ENCODE data around the gene TNFSF8. TPM values are rescaled to one million over a fixed set of nuclear protein-coding genes. Genes with fewer than 3 reads are reported as not detected.

The TNFSF8 gene
- total and polyA plus RNA-seq, 2 donors (not counting 3 experiments of a cell fraction or from before 2014, with no cell fraction given) = not detected

DNA sequence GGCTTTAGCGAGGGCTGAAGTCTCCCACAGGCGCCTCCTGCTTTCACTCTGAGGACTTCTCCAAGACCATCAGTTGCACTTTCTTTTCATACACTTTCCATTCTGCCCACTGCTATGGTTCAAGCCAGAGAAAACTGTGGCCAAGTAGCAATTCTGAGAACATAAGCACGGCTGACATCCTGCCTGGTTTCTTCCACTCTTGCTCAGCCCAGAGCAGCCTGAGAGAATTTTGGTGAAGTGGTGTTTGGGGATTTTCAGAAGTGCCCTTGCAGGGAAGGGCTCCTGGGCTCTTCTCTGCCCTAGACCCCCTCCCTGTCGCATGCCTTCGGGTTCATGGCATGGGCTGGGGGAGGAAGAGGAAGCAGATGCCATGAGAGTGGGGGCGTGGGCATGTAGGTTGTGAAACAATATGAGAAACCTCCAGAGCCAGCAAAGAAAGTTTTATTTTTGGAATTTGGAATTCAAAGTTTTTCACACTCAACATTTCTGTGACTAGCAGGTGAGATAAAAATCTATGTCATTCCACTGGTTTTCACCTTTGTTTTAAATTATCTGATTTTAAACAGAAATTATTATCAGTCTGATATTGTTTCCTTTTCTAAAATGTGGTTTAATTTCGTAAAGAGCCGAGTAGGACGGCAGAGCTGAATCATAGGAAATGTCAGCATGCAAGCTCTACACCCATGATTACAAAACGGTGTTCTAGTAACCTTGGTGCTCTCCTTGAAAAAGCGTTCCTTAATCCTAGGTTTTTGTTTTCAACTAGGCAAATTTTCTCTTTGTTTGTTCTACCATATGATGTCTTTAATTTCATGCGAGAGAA, 27.8 kb upstream of the TNFSF8 start:
- Histone ChIP-seq H3K4me1 (ENCODE audit: control insufficient read depth, extremely low read depth, insufficient read depth, low read length) (no peaks in the 10 kb centered on the region), H3K9me1 (replicated peaks; ENCODE audit: control insufficient read depth, extremely low read depth, insufficient read depth, low read length) (no peaks in the 10 kb centered on the region), H3K4me3 (replicated peaks in 1 of 3; ENCODE audit: insufficient read depth in 1 of 3, low read depth in 1 of 3, low read length in 3 of 3) (no peak overlapping the region), H3K27ac (ENCODE audit: insufficient read depth, low read depth, low read length) (no peak overlapping the region), H4K20me1 (replicated peaks; ENCODE audit: control insufficient read depth, extremely low read depth, insufficient read depth, low read length) (no peaks in the 10 kb centered on the region), H3K4me2 (ENCODE audit: insufficient read depth, low read length) (no peak overlapping the region), H3K36me3 (ENCODE audit: control insufficient read depth in 2 of 2, extremely low read depth in 1 of 2, insufficient read depth in 2 of 2, low read length in 2 of 2) (no peaks in the 10 kb centered on the region), H3K79me2 (ENCODE audit: control insufficient read depth, insufficient read depth, low read length) (no peaks in the 10 kb centered on the region), H3K9me3 (replicated peaks; ENCODE audit: control insufficient read depth, insufficient read depth, low read length) (no peaks in the 10 kb centered on the region), H3K27me3 (ENCODE audit: control insufficient read depth in 2 of 2, insufficient read depth in 2 of 2, low read length in 2 of 2) (no peaks in the 10 kb centered on the region), H2AFZ (ENCODE audit: low read depth, low read length) (no peak overlapping the region), H3K9ac (replicated peaks; ENCODE audit: extremely low read depth, insufficient read depth, low read length) (no peak overlapping the region)
- ChIA-PET CTCF (no interaction called here), POLR2A (no interaction called here)
- DNase-seq (ENCODE audit: low read depth, low spot score) (no peak), FAIRE-seq (no peak)
- no peak for TF ChIP-seq POLR2A (IDR thresholded peaks at IDR 0.05; ENCODE audit: low read depth, low read length)
- no peak for TF ChIP-seq GATA2 (IDR thresholded peaks at IDR 0.05; ENCODE audit: insufficient read depth, insufficient read length, low read depth, low read length)
- TF ChIP-seq, protein P1, sequence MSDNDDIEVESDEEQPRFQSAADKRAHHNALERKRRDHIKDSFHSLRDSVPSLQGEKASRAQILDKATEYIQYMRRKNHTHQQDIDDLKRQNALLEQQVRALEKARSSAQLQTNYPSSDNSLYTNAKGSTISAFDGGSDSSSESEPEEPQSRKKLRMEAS (IDR thresholded peaks at IDR 0.05; ENCODE audit: insufficient read depth, insufficient read length) = no peak
- TF ChIP-seq JUN (IDR thresholded peaks at IDR 0.05; ENCODE audit: borderline replicate concordance, insufficient read depth, insufficient read length, low read depth) = no peak
- no peak for TF ChIP-seq FOS (IDR thresholded peaks at IDR 0.05; ENCODE audit: borderline replicate concordance, insufficient read depth, low read length)
- TF ChIP-seq, protein P2, sequence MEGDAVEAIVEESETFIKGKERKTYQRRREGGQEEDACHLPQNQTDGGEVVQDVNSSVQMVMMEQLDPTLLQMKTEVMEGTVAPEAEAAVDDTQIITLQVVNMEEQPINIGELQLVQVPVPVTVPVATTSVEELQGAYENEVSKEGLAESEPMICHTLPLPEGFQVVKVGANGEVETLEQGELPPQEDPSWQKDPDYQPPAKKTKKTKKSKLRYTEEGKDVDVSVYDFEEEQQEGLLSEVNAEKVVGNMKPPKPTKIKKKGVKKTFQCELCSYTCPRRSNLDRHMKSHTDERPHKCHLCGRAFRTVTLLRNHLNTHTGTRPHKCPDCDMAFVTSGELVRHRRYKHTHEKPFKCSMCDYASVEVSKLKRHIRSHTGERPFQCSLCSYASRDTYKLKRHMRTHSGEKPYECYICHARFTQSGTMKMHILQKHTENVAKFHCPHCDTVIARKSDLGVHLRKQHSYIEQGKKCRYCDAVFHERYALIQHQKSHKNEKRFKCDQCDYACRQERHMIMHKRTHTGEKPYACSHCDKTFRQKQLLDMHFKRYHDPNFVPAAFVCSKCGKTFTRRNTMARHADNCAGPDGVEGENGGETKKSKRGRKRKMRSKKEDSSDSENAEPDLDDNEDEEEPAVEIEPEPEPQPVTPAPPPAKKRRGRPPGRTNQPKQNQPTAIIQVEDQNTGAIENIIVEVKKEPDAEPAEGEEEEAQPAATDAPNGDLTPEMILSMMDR (IDR thresholded peaks at IDR 0.05; ENCODE audit: extremely low read depth in 1 of 2, insufficient read depth in 1 of 2, low read depth in 1 of 2, low read length in 2 of 2) = no peak
- no peak for TF ChIP-seq POLR2AphosphoS5 (IDR thresholded peaks at IDR 0.05; ENCODE audit: insufficient read depth, low read depth, low read length)
- TF ChIP-seq EZH2 (IDR thresholded peaks at IDR 0.05; ENCODE audit: borderline replicate concordance, low read depth, low read length, severe bottlenecking) = no peak
- TF ChIP-seq MYC (IDR thresholded peaks at IDR 0.05; ENCODE audit: low read depth, low read length) = no peak
- intact Hi-C loops (cut with micrococcal nuclease) (no loop called here), dilution Hi-C loops (cut with MboI; ENCODE audit: extremely low pct_ligation_motif_present, low sequenced_read_pairs) (no loop called here)
- BruUV-seq (replicated peaks) = no TSS peak
